COLO668 (cell line): Measurements from ENCODE around the gene MYO3A.
"Not testable (repeated sequence)": the region's sequence is repeated elsewhere in the genome, so short reads cannot be mapped to it uniquely, and the experiment has no call there.

ENCODE experiments used
- DNase-seq: peaks from one replicate; lab custom pipeline; 2025; ENCODE audit not compliant: unreplicated experiment; lab: John Stamatoyannopoulos, UW

Gene MYO3A

GRCh38 chr10:26085549-26085948, 151.5 kb downstream of the MYO3A start:
- DNase-seq, result no peak

- no peak for DNase-seq
These were observed 153.6 kb downstream of the MYO3A start for GRCh38 chr10:26087666-26088065.

GRCh38 chr10:26090026-26090425, 156.0 kb downstream of the MYO3A start:
- DNase-seq, result no peak

- DNase-seq, result no peak
These were observed 156.7 kb downstream of the MYO3A start for GRCh38 chr10:26090762-26091161.

GRCh38 chr10:26093229-26093628, 159.2 kb downstream of the MYO3A start:
- DNase-seq, result no peak

- no peak for DNase-seq
These were observed 161.8 kb downstream of the MYO3A start for GRCh38 chr10:26095781-26096180.

GRCh38 chr10:26097549-26097948, 163.5 kb downstream of the MYO3A start:
- not testable (repeated sequence) for DNase-seq

- DNase-seq, result no peak
These were observed 178.5 kb downstream of the MYO3A start for GRCh38 chr10:26112532-26112931.

GRCh38 chr10:26138613-26139012, 204.6 kb downstream of the MYO3A start:
- DNase-seq, result no peak

GRCh38 chr10:26156019-26156418, 222.0 kb downstream of the MYO3A start:
- no peak for DNase-seq

- DNase-seq, result no peak
These were observed 223.7 kb downstream of the MYO3A start for GRCh38 chr10:26157734-26158133.

GRCh38 chr10:26169466-26169865, 235.4 kb downstream of the MYO3A start:
- no peak for DNase-seq

- no peak for DNase-seq
These were observed 238.1 kb downstream of the MYO3A start for GRCh38 chr10:26172131-26172530.

GRCh38 chr10:26173837-26174236, 239.8 kb downstream of the MYO3A start:
- no peak for DNase-seq

GRCh38 chr10:26177341-26177740, 243.3 kb downstream of the MYO3A start:
- no peak for DNase-seq

GRCh38 chr10:26194275-26194674, 260.2 kb downstream of the MYO3A start:
- DNase-seq, result no peak

GRCh38 chr10:26197248-26197647, 263.2 kb downstream of the MYO3A start:
- no peak for DNase-seq

GRCh38 chr10:26198119-26198518, 264.1 kb downstream of the MYO3A start:
- no peak for DNase-seq

GRCh38 chr10:26199841-26200240, 265.8 kb downstream of the MYO3A start:
- DNase-seq, result peak; percentile 1

GRCh38 chr10:26205223-26205622, 271.2 kb downstream of the MYO3A start:
- DNase-seq, result no peak

GRCh38 chr10:26211781-26212444, 277.9 kb downstream of the MYO3A start:
- DNase-seq, result no peak

GRCh38 chr10:26212511-26212910, 278.5 kb downstream of the MYO3A start:
- DNase-seq, result no peak

- no peak for DNase-seq
These were observed 279.2 kb downstream of the MYO3A start for GRCh38 chr10:26213157-26213800.
